GM13977 (cell line): ENCODE data around the gene KRT10.

Experiments used
- DNase-seq: peaks from one replicate; pipeline ENCODE4 v3.0.0; 2012; ENCODE audit warnings: low spot score
- in situ Hi-C: fragments of 300-500 bp; cut with MboI; formaldehyde crosslinking; loops from one replicate; pipeline ENCODE4 v1.12.0; 2022; ENCODE audit warnings: low sequenced_read_pairs, low pct_unique_long_range_greater_than_20kb, mixed read lengths, inconsistent platforms; ENCODE audit not compliant: unreplicated experiment
- TF ChIP-seq, protein P1 (sequence below): IDR thresholded peaks from 2 replicates; pipeline ENCODE4 v1.5.1; 2012; ENCODE audit warnings: mild to moderate bottlenecking, control low read depth; ENCODE audit not compliant: insufficient read depth; ENCODE audit errors: extremely low read depth, missing control alignments

KRT10 gene

DNA sequence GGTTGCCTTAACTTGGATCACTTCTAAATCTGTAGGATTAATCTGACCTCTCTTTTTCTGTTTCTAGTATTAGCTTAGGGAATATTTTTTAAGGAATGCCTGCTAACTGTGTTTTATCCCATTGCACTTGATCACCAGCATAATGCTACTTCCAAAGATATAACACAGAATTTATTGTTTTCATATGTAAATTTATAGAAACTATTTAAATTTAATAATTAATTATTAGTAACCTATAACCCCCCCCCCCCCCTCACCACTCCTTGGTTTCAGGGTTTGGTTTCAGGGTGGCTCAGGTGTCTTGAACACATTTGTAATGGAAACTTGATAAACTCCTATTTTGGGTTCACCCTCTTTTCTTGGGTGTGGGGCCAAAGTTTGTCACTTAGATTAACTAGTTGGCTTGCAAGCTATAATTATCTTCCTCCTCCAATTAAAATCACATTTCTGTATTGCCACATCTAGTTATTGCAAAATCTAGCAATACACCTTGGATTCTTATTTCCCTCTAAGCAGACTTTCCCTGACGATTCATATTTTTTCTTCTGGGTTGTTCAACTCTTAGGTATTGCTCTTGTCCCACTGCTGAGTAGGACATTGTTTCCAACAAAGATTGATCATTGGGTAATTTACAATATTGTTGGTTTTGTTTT, 26.3 kb upstream of the KRT10 start:
- DNase-seq, result no peak
- TF ChIP-seq, protein P1, sequence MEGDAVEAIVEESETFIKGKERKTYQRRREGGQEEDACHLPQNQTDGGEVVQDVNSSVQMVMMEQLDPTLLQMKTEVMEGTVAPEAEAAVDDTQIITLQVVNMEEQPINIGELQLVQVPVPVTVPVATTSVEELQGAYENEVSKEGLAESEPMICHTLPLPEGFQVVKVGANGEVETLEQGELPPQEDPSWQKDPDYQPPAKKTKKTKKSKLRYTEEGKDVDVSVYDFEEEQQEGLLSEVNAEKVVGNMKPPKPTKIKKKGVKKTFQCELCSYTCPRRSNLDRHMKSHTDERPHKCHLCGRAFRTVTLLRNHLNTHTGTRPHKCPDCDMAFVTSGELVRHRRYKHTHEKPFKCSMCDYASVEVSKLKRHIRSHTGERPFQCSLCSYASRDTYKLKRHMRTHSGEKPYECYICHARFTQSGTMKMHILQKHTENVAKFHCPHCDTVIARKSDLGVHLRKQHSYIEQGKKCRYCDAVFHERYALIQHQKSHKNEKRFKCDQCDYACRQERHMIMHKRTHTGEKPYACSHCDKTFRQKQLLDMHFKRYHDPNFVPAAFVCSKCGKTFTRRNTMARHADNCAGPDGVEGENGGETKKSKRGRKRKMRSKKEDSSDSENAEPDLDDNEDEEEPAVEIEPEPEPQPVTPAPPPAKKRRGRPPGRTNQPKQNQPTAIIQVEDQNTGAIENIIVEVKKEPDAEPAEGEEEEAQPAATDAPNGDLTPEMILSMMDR, result no peak

DNA sequence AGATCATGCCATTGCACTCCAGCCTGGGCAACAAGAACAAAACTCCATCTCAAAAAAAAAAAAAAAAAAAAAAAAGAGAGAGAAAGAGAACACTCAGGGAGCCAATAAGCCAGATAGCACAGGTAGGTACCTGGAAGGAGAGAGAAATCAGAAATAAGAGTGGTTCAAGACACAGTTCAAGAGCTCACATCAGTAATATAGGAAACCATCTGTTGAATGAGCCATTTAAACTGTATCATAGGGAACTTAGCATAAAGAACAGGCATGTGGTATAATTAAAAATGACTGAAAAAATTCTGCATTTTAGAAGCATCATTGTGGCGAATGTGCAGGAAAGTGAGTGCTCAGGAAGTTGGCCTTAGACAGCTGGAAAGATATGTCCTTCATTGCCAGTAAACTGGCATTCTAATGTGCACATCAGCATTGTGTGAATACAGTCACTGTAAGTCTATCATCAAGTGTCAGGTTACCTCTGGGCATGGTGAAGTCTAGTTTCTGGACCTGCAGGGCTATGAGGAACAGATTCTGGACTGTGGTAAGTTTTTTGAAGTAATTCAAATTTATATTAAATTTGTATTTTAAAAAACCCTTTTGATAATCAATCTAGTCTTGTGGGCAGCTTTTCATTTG, 24.2 kb upstream of the KRT10 start:
- in situ Hi-C loops, result no loop called here
- TF ChIP-seq, protein P1, result no peak
- no peak for DNase-seq

More for the DNA sequence above, 26.3 kb upstream of the KRT10 start:
- in situ Hi-C loops, result no loop called here

DNA sequence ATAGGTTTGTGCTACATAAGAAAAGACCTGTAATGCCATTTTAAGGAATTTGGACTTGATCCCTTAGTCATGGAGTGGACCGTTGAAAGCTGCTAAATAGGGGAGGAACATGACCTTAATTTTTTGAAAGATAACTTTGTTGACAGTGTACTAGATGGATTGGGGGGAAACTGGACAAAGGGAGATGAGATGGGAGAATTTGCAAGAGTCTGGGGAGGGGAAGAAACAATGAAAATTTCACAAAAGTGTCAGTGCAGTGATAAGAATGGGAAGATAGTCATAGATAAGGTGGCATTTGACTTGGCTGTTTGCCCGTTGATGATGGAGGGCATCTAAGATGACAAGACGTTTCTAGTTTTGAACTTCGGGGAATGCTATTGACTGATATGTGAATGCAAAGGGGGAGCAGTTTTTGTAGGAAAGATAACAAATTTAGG, 22.3 kb upstream of the KRT10 start:
- TF ChIP-seq, protein P1, result no peak
- DNase-seq, result no peak
- in situ Hi-C loops, result no loop called here

DNA sequence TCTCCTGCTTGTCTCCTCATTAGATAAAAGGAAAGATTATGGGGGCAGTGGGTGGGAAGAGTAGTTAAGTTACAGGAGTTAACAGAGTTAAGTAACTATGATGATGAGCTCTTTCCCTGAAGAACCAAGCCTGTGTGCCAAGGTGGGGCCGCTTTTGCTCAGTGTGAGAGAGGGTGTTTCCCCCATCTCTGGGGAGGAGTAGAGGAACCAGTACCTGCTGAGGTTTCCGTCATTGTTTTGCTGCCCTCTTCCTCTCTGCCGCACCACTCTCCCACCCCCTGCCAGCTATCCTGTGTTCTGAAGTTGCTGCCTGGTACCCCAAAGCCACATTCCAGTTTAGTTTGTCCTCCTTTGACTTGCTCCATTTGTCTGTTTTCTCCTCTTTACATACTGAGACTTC, 20.8 kb upstream of the KRT10 start:
- TF ChIP-seq, protein P1, result no peak
- in situ Hi-C loops, result no loop called here
- no peak for DNase-seq

DNA sequence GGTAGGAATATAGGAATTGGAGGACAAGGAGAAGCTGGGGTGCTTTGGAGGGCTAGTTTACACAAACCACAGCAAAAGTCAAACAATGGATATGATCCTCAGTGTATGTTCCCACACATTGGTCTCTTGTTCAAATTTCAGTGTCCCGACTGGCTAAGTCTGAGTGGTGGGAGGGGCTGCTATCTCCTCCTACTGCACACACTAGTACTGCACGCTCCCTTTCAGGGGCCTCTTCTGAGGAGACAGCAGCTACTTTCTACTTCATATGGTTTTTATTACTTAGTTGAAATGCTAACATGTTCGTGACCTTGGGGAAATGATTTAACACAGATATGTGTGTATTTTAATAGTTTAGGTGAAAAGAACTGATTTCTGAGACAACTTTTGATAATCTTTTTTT, 18.8 kb upstream of the KRT10 start:
- in situ Hi-C loops, result no loop called here
- no peak for DNase-seq
- TF ChIP-seq, protein P1, result no peak

DNA sequence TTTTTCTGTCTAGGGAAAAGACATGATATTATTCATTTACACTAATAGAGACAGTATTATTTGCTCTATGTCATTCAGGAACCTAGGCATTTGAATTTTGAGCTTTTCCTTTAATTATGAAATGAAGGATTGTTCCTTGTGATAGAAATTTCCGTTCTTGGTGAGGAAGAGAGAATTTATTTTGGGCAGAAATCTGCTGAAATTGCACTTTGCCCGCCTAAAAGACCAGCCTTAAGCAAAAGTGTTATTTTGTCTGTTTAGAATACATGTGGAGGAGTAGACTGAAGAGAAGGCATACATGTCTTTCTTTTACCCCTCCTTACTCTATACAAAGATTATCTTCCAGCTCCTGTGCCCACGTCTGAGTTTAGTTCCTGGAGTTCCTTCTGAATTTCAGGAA, 16.8 kb upstream of the KRT10 start:
- TF ChIP-seq, protein P1, result no peak
- in situ Hi-C loops, result no loop called here

More for the DNA sequence above, 16.8 kb upstream of the KRT10 start:
- no peak for DNase-seq
